HG03064 (cell line): Measurements from ENCODE around the gene PPP2R2B.

Source experiments
- ATAC-seq: cut with Tn5 transposase; IDR thresholded peaks from one replicate; pipeline ENCODE4 v1.9.1; 2021; ENCODE audit warnings: low read depth; ENCODE audit not compliant: unreplicated experiment

Gene PPP2R2B

DNA sequence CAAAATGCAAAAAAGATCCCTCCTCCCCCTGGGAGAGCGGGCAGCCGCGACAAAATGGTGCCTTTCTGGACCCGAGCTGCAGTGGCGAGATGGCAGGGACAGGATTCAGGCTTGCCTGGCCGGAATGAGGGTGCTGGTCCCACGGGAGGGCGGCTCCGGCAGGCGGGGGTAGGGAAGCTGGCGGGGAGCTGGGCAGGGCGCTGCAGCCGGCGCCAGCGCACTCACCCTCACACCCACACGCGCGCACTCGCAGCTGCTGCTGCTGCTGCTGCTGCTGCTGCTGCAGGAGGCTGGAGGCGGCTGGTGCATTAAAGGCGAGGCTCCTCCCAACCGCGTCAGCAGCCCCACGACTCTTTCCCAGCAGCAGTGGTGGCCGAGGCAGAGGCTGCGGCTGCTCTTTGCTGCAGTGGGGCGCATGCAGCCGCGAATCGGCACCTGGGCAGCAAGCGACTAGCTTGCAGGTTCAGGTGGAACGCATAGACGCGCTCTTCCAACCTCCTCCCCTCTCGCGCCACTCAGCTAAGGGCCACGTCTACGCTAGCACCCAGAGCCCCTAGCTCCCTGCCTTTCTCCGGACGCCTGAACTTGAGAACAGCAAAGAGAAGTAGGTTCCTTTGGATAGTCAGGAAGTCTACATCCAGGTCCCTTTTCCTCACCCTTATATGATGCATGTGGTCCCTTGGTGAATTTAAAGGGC lies at the start of gene PPP2R2B:
TSS of gene PPP2R2B (minus strand) at position 282 of the 697 bp plus-strand sequence.
- no peak for ATAC-seq

DNA sequence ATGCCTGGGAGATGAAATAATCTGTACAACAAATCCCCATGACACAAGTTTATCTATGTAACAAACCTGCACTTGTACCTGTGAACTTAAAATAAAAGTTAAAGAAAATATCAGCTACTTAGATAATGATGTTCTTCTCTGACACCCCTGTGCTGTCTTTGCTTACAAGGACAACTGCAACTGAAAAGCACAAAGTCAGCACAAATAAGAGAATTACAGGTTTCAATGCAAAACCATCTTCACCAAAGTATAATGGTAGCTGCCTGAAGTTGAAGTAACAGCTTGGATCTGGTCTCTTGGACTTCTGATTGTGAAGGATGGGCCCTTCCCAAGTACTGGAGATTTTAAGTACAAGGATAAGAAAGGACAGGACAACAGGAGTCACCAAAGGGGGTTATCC lies 45.6 kb upstream of the PPP2R2B start:
- no peak for ATAC-seq

DNA sequence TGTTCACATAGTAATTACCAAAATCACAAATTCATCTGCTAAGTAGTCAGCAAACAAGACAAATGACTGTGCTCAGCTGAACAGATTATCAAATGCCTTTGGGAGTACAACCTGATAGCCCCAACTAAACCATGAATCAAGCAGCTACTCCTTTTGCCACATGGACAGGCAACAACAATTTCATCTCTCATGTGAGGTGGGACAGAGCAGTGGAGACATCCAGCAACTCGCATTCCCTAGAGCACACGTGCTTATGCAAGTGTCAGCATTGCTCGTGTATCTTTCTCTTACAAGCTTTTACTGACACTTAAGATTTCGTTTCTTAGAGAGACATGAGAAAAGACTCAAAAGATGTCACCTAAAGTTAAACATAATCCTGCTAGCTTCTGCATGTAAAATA lies 42.7 kb upstream of the PPP2R2B start:
- ATAC-seq = no peak

DNA sequence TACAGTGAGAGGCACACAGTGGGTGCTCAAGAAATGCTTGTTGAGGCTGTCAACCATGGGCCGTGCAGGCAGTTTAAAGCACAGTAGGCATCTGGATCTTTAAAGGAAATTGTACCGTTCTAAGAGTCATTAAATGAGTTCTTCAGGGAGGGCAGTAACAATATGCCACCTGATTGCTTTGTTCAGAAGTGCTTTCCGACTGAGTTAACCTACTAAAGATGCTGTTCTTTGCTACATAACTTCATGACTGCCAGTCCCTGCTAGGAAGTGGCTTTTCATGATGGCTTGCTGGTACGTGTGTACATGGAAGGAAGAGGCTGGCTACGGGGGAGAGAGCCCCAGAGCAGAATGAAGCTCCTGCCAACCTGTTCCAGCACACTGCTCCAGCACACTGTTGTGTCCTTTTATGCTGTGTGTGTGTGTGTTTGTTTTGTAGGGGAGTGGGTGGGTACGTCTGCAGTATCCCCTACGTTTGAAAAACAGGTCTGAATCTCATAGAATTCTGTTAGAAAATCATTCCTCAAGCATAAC lies 41.9 kb upstream of the PPP2R2B start:
- no peak for ATAC-seq

DNA sequence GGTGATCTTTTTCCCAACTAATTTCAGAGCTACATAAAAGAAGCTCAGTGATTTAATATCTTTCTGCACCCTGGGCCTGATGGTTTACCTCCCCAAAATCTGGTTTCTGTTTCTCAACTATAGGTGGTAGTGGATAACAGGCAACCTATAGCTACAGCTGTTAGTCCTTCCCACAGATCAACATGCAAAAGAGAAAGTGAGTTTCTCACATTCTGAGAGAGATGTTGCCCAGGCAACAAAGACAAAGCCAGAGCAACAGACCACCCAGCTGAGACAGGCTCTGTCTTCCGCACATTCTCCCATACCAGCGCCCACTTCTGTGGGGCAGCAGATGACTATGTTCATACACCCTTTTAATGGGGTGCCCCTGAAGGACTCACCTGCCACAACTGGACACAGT lies 40.7 kb upstream of the PPP2R2B start:
- no peak for ATAC-seq

DNA sequence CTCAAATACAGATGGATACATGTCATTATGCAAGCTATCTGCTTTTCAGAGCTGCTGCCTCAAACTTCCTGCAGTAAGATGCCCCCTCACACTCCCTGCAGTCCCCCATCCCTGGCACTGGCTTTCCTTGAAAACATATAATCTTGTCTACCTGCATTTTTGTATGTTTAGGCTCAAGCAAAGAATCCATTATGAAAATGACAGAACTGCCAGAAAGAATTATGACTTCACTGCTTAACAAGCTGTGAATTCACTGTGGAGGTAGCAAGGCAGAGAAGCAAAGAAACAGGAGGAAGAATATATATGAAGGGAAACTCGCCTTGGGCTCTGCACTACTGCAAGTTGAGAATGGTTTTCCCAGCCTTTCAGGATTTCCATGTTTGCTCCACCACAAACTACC lies 39.4 kb upstream of the PPP2R2B start:
- no peak for ATAC-seq

DNA sequence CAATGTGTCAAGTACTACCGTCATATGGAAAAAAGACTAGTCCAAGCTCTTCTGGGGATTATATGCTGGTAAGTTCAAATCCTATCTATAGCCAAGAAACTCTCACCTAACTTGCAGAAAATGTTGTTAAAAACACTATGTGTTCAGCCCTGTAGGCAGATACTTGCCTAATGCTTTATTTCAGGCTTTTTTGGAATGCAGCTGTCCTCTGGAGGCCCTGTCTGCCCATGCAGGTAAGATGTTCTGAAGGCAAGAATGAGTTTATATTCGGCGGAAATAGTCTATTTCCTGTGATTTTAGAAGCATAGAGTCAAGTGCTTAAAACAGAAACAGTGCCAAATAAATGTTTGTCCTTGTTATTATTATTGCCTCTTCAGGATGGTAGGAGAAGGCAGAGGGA lies 34.3 kb upstream of the PPP2R2B start:
- ATAC-seq = no peak

DNA sequence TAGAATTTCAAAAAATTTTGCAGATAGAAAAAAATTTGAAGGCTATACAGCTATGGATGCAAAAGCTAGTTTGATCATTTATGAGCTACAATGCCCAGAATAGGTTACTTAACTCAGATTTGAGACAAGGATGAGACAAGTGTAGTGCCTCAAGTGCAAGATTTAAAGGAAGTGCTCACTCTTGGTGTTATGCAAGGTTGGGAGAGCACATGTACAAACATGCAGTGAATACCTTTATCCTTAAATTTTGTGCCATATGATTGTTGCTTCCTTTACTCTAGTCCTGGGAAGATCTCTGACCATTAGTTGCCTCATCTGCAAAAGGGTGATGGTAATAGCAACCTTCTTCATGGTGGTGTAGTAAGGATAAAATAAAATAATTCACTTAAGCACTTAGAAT lies 31.7 kb upstream of the PPP2R2B start:
- no peak for ATAC-seq

DNA sequence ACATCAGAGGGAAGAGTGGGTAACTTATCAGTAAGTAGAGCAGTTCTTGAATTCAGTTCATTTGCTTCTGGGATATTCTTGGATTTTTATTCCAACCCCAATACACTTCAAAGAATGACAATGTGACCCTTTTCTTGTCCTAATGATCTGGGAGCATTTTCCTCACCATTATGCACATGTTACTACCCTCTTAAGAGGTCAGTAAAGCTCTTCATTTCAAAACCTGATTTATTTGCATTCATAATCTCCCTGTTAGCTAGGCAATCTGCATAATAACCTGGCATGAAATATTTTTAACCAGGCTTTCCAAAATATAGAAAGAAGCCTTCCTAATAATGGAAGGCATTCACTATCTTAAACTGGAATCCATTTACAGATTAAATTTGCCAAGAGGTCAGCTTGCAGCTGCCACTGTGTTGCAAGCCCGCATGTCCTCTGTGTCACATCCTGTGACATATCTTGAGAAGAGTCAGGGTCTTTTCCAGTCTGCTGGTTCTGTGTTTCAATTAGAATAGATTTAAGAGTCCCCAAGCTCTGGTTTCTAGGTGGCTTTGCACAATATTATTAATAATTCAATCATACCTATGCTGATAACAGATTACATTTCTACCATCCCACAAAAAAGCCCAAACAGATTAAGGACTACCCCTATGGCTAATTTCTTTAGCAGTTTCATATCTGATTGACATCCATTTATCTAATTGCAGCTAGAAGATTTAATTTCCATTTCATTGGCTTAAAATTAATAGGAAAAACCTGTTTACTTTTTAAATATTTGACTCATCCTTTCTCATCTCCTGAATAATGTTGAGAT lies 30.9 kb upstream of the PPP2R2B start:
- no peak for ATAC-seq

DNA sequence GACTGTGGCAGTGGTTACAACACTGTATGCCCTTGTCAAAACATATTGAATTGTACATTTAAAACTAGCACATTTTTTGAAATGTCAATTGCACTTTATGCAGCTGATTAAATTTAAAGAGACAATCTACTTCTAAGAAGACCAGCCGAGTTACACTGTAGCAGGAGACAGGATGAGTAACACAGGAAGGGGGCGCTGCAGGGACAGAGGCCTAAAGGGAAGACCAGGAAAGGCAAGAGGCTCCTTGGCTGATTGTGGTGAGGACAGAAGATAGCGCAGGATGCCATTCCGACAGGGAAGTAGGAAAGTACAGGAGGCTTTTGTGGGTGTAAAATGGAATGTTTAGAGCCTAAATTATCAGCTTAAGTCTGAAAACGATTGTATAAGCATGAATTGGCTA lies 28.2 kb upstream of the PPP2R2B start:
- ATAC-seq = no peak

DNA sequence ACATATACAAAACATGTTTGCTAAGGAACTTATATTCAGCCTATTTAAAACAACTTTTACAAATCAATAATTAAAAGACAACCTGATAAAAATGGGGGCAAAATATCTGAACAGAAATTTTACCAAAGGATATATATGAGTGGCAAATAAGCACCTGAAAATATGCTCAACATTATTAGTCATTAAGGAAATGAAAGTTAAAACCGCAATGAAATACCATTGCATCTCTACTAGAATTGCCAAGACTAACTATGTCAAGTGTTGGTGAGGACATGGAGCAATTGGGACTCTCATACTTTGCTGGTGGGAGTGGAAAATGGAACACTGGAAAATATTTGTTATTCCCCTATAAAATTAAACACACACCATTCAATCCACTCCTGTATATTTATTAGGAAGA lies 26.3 kb upstream of the PPP2R2B start:
- no peak for ATAC-seq

DNA sequence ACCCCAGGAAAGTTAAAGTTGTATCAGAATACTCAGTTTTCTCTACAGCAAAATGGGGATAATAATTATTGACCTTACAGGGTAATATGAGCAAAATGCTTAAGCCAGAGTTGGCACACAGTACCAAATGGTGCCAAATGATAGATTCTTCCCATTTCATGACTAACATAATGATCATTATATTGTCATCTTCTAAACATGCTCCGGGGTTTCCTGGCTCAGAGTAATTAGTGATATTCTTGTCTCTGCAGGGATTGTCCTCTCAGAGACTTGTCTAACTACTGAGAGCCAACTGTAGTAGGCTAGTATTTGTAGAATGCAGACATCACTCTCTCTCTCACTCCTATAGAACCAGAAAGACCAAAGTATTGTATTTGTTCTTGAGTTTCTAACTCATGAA lies 25.2 kb upstream of the PPP2R2B start:
- no peak for ATAC-seq

DNA sequence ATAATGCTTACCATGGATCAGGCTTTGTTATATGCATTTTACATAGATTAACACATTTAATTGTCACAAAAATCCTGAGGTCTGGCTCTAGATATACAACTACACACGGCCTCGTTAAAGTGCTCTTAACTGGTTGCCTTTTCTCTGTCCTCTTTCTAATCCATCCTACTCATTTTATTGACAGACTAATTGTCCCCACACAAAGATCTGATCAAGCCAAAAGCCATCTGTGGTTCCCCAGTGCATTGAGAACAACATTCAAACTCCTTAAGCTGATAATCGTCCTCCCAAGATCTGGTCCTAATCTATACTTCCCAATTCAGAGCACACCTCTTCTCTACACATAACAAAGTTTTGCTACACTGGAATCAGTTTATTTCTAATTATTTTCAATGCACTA lies 23.9 kb upstream of the PPP2R2B start:
- ATAC-seq = no peak

DNA sequence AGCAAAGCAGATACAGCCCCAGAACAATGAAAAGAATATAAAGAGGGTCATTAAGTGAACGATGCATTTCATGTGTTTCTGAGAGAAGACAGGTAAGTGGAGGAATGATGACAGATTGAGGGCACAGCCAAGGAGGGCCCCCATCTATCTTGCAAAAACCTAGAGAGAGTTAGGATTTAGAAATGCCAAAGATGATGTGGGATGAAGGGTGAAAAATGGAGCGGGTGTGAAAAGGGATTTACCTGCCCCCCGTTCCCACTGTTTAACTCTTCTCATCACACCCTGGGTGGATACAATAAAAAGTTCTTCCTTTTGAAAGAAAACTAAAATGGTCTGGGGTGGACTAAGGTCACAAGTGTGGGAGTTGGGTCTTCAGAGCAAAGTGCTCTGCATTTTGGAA lies 18.5 kb upstream of the PPP2R2B start:
- ATAC-seq = no peak

DNA sequence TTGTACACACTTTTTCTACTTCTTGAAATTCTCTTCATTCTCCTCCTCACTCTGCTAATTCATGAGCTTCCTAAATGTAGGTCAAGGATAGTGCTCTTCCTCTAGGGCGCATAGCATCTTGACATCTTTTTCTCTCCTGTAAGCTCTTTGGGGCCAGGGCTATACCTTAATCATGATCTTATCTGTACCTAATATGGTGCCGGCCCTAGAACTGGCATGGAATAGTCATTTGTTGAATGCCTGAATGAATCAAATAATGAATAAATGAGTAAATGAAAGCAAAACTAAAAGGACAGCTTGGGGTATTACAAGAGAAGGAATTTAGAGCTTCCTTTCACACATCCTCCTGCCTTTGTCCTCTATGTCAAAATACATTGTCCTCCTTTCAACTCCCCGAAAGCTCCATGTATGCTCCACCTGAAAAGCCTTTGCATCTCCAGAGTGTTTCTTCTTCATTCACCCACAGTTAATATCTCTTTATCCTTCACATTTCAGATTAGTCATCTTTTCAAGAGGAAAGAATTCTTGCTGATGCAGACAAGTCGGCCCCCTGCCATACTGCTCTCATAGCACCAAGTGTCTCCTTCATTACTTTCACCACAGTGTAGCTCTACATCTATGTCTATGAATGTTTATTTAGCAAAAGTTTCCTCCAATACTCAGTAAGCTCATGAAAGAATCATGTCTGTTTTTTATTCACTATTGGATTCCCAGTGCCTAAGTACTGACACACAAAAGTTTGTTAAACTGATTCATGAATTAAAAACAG lies 16.4 kb upstream of the PPP2R2B start:
- no peak for ATAC-seq

DNA sequence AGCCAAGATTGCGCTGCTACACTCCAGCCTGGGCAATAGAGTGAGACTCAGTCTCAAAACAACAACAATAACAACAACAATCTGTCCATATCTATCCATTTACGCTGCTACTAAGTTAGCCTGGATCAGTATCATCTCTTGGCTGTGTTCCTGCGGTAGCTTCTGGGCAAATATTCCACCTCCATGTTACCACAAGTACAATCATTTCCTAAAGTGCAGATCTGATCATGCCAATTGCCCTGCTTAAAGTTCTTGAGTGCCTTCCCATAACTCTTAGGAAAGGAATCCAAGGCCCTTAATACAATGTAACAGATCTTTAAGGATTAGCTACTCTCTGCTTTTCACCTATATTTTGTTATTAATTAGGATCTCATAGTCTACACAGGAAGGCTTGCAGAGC lies 15.4 kb upstream of the PPP2R2B start:
- ATAC-seq = no peak

DNA sequence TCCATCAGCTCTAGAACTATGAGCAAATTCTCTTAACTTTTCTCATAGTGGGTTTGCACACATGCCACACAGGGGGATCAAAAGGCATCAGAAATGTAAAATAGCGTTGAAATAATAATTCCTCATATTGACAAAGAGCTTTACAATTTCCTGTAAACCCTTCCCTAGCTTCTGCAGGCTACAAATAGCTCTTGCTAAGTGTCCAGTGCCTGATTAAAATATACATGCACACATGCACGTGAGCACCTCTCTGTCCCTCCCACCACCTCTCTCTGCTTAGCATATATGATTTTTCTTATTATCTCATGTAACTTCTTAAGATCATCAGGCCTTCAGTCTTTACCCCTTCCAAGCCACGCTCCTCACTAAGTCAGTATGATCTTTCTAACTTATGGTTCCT lies 13.7 kb upstream of the PPP2R2B start:
- ATAC-seq = no peak

DNA sequence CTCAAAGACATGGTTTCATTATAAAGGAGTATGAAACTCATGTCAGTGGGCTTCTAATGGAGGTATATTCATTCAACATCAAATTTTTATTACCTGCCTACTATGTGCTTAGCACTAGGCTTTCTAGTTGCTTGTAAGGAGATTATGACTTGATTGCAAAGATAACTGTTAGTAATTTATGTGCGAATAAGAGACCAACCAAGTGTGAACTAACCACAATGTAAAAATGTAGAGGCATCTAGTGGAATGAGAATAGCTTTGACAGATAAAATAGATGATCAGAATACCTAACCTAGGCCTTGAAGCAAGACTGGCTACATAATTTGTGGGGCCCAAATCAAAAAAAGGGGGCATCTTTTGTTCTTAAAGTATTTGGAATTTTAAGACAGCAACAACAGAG lies 13.0 kb upstream of the PPP2R2B start:
- no peak for ATAC-seq

DNA sequence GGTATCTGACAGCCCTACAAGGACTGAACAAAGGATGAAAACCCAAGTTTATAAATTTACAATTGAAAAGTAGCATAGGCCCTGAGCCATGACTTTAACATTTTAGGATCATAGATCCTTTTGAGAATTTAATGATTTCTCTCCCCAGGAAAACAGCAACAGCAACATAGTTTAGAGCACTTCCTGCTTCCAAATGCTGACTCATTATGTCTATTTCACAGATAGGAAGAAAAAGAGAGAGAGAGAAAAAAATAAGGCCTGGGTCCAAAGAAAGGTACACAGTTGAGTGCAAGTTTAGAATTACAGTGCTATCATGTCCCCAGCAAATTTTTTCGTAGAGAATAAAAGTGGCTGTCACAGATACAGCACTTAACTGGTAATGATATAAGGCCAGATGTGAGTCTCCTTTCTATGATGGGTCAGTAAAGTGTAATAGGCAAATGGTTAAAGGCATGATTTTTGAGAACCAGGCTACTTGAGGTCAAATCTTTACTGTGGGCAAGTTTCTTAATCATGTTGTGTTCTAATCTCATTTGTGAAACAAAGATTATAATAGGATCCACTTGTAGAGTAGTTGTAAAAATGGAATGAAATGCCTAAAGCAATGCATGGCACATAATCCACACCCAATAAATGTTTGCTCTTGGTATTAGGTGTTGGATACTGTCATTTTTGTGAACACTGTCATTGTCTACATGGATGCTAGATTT lies 12.3 kb upstream of the PPP2R2B start:
- no peak for ATAC-seq

DNA sequence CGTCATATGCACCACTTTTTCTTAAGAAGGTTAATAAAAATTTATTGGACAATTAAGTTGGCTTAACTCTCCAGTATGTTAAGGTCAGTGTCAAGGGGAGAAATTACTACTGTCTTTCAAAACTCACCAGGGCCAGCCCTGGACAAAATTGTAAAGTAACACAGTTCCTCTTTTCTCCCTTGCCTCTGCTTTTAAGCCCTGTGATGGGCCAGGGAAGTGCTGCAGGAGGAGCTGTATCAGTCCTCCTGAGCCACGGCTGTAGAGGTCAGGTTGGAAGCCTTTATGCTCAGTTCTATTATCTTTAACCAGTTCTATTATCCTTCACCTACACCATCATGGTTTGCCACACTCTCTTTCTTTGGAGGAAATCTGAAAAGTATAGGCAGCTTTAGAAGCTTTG lies 11.5 kb upstream of the PPP2R2B start:
- ATAC-seq = no peak

DNA sequence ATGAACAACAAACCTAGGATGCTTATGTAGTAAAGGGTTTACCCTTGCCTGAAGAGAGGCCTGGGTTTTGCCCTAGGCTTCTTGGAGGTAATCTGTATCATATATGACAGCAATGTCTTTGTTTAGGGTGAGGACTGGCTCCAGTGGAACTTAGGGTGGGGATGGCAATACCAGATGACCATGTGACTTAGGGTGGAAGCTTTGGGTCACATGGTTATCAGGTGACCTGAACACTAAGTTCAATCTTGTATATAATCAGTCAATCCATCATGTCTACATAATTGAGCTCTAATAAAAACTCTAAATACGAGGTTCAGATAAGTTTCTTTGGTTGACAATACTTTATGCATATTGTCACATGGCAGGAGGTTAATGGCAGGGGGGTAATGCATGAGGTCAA lies 10.6 kb upstream of the PPP2R2B start:
- ATAC-seq = no peak
